H1 (cell line): ENCODE measurements around the gene AKR1D1. TPM values are rescaled to one million over a fixed set of nuclear protein-coding genes. Genes with fewer than 3 reads are reported as not detected.

Source experiments
- CTCF ChIA-PET: fragments of 300-600 bp; sonication (Branson Sonifier 250); formaldehyde crosslinking; loops from one replicate; lab custom pipeline; 2021; ENCODE audit not compliant: partially characterized antibody; lab: Charles Lee
- POLR2A ChIA-PET: fragments of 300-600 bp; sonication (Branson Sonifier 250); formaldehyde crosslinking; loops from one replicate; lab custom pipeline; 2021; ENCODE audit warnings: inconsistent platforms; ENCODE audit not compliant: partially characterized antibody; lab: Charles Lee
- DNase-seq, 2 experiments: peaks; one replicate each; pipeline versions ENCODE4 v3.0.0 to v3.0.0-alpha.2; 2010 to 2022; ENCODE audit warnings: low spot score in 2 of 2, low read depth in 1 of 2, mixed read lengths in 1 of 2
- FAIRE-seq: peaks from 2 replicates; lab custom pipeline; 2011; peaks lifted over from hg19 to GRCh38; lab: Jason Lieb, UNC
- H2AFZ ChIP-seq: 2 replicates; pipeline ENCODE4 v1.8.1; 2012; ENCODE audit warnings: low read length, inconsistent platforms
- H2AK5ac ChIP-seq: 2 replicates; pipeline ENCODE4 v1.6.1; 2013; ENCODE audit warnings: low read depth, low read length
- H2BK120ac ChIP-seq: replicated peaks from 2 replicates; pipeline ENCODE3; 2013; ENCODE audit warnings: low read depth, low read length, inconsistent platforms
- H2BK12ac ChIP-seq: 2 replicates; pipeline ENCODE4 v1.6.1; 2013; ENCODE audit warnings: low read depth, low read length
- H2BK15ac ChIP-seq: 2 replicates; pipeline ENCODE4 v1.6.1; 2013; ENCODE audit warnings: low read length
- H2BK20ac ChIP-seq: 2 replicates; pipeline ENCODE4 v1.6.1; 2013; ENCODE audit warnings: low read length
- H2BK5ac ChIP-seq: 2 replicates; pipeline ENCODE4 v1.6.1; 2013; ENCODE audit warnings: low read depth, low read length
- H3K14ac ChIP-seq: 2 replicates; pipeline ENCODE4 v1.6.1; 2013; ENCODE audit warnings: inconsistent platforms; ENCODE audit not compliant: insufficient read length
- H3K18ac ChIP-seq: 2 replicates; pipeline ENCODE4 v1.6.1; 2013; ENCODE audit warnings: low read length; ENCODE audit errors: extremely low read depth
- H3K23ac ChIP-seq: 2 replicates; pipeline ENCODE4 v1.6.1; 2013; ENCODE audit warnings: inconsistent platforms; ENCODE audit not compliant: insufficient read length
- H3K23me2 ChIP-seq: 2 replicates; pipeline ENCODE4 v1.6.1; 2013; ENCODE audit warnings: low read depth, low read length
- H3K27ac ChIP-seq: 2 replicates; pipeline ENCODE4 v1.6.1; 2011; ENCODE audit warnings: low read depth, low read length, inconsistent platforms
- H3K27me3 ChIP-seq, 4 experiments: replicated peaks in 1 of 4; 1 replicate in 1 of 4; 2 replicates in 3 of 4; pipeline versions ENCODE4 v1.6.1 to v1.8.1; 2011 to 2013; ENCODE audit warnings: low read length in 3 of 4, mild to moderate bottlenecking in 3 of 4, inconsistent platforms in 2 of 4, mixed read lengths in 2 of 4, moderate library complexity in 1 of 4; ENCODE audit not compliant: control insufficient read depth in 3 of 4, insufficient read depth in 3 of 4; ENCODE audit errors: extremely low read depth in 1 of 4
- H3K36me3 ChIP-seq, 4 experiments: 2 replicates each; pipeline versions ENCODE4 v1.6.1 to v1.8.1; 2011 to 2013; ENCODE audit warnings: mild to moderate bottlenecking in 4 of 4, low read length in 3 of 4, moderate library complexity in 2 of 4, control low read depth in 1 of 4, inconsistent platforms in 1 of 4; ENCODE audit not compliant: insufficient read depth in 4 of 4, control insufficient read depth in 2 of 4
- H3K4ac ChIP-seq: replicated peaks from 2 replicates; pipeline ENCODE3; 2013; ENCODE audit warnings: low read length, low read depth, mixed read lengths, inconsistent platforms; ENCODE audit not compliant: insufficient read length
- H3K4me1 ChIP-seq, 4 experiments: replicated peaks in 1 of 4; 1 replicate in 1 of 4; 2 replicates in 3 of 4; pipeline versions ENCODE4 v1.6.1 to v1.8.1; 2011 to 2013; ENCODE audit warnings: low read length in 3 of 4, inconsistent platforms in 2 of 4, mixed read lengths in 1 of 4; ENCODE audit not compliant: insufficient read depth in 4 of 4, control insufficient read depth in 3 of 4
- H3K4me2 ChIP-seq, 2 experiments: 2 replicates each; pipeline versions ENCODE4 v1.6.1 to v1.8.1; 2011 to 2013; ENCODE audit warnings: low read depth in 2 of 2, low read length in 2 of 2, control low read depth in 1 of 2, inconsistent platforms in 1 of 2, mild to moderate bottlenecking in 1 of 2; ENCODE audit not compliant: insufficient read depth in 1 of 2
- H3K4me3 ChIP-seq, 4 experiments: fragments of 200-600, 300-600 bp in 1 of 4; sonication (generic), shearing (Covaris generic), sonication (Bioruptor Twin) in 1 of 4; 2 replicates each; pipeline versions ENCODE4 v1.5.1 to v1.8.1; 2011 to 2016; ENCODE audit warnings: low read length in 4 of 4, low read depth in 3 of 4, control low read depth in 2 of 4, inconsistent platforms in 2 of 4, mild to moderate bottlenecking in 2 of 4, mixed read lengths in 1 of 4, moderate library complexity in 1 of 4; ENCODE audit not compliant: insufficient read depth in 2 of 4; ENCODE audit errors: extremely low read depth in 1 of 4
- H3K56ac ChIP-seq: replicated peaks from 2 replicates; pipeline ENCODE3; 2013; ENCODE audit warnings: low read depth, mild to moderate bottlenecking, mixed read lengths, low read length, inconsistent platforms; ENCODE audit not compliant: insufficient read length
- H3K79me1 ChIP-seq: 2 replicates; pipeline ENCODE4 v1.6.1; 2013; ENCODE audit warnings: low read depth, low read length, control low read depth
- H3K79me2 ChIP-seq, 2 experiments: 2 replicates each; pipeline versions ENCODE4 v1.6.1 to v1.8.1; 2012 to 2013; ENCODE audit warnings: low read length in 2 of 2, mild to moderate bottlenecking in 2 of 2, inconsistent platforms in 1 of 2; ENCODE audit not compliant: insufficient read depth in 2 of 2, control insufficient read depth in 1 of 2
- H3K9ac ChIP-seq, 4 experiments: replicated peaks in 1 of 4; 1 replicate in 1 of 4; 2 replicates in 3 of 4; pipeline versions ENCODE4 v1.6.1 to v1.8.1; 2011 to 2013; ENCODE audit warnings: low read depth in 3 of 4, low read length in 3 of 4, control low read depth in 2 of 4, mild to moderate bottlenecking in 2 of 4, moderate library complexity in 2 of 4, inconsistent platforms in 1 of 4; ENCODE audit errors: extremely low read depth in 1 of 4
- H3K9me3 ChIP-seq, 2 experiments: 2 replicates each; pipeline versions ENCODE4 v1.6.1 to v1.8.1; 2012 to 2013; ENCODE audit warnings: mild to moderate bottlenecking in 2 of 2, moderate library complexity in 2 of 2, control low read depth in 1 of 2, inconsistent platforms in 1 of 2, low read depth in 1 of 2, low read length in 1 of 2, mixed read lengths in 1 of 2; ENCODE audit not compliant: insufficient read depth in 2 of 2
- H4K20me1 ChIP-seq, 2 experiments: replicated peaks in 1 of 2; 2 replicates each; pipeline versions ENCODE3 to v1.8.1; 2011 to 2013; ENCODE audit warnings: inconsistent platforms in 2 of 2, low read length in 2 of 2, mild to moderate bottlenecking in 1 of 2; ENCODE audit not compliant: insufficient read depth in 2 of 2, control insufficient read depth in 1 of 2
- H4K5ac ChIP-seq: 2 replicates; pipeline ENCODE4 v1.6.1; 2013; ENCODE audit warnings: low read length, low read depth, mixed read lengths, inconsistent platforms; ENCODE audit not compliant: insufficient read length
- H4K8ac ChIP-seq: 2 replicates; pipeline ENCODE4 v1.8.0; 2013; ENCODE audit warnings: mild to moderate bottlenecking, moderate library complexity, low read length, inconsistent platforms; ENCODE audit not compliant: insufficient read depth; ENCODE audit errors: extremely low read depth
- H4K91ac ChIP-seq: replicated peaks from 2 replicates; pipeline ENCODE3; 2013; ENCODE audit warnings: low read length, mixed read lengths, inconsistent platforms; ENCODE audit not compliant: insufficient read length
- HDAC6 ChIP-seq: IDR thresholded peaks from one replicate; pipeline ENCODE4 v1.7.1; 2012; ENCODE audit warnings: low read depth, mild to moderate bottlenecking, inconsistent platforms, low read length, moderate library complexity
- JUND ChIP-seq: IDR thresholded peaks from 2 replicates; pipeline ENCODE4 v1.6.1; 2011; ENCODE audit warnings: mild to moderate bottlenecking, improper control_type of control experiment, low read length
- POU5F1 ChIP-seq: IDR thresholded peaks from 2 replicates; pipeline ENCODE4 v1.6.1; 2011; ENCODE audit warnings: low read depth, mild to moderate bottlenecking, low read length, moderate library complexity
- SP4 ChIP-seq: IDR thresholded peaks from 2 replicates; pipeline ENCODE4 v1.6.1; 2012; ENCODE audit warnings: low read length, inconsistent platforms
- TAF1 ChIP-seq: IDR thresholded peaks from 2 replicates; pipeline ENCODE4 v1.6.1; 2011; ENCODE audit warnings: mild to moderate bottlenecking, low read depth, low read length
- TAF7 ChIP-seq: optimal IDR thresholded peaks from 2 replicates; pipeline ENCODE3; 2011; ENCODE audit warnings: low read depth, mild to moderate bottlenecking, inconsistent platforms, low read length, moderate library complexity, borderline replicate concordance
- TCF12 ChIP-seq: IDR thresholded peaks from 2 replicates; pipeline ENCODE4 v1.6.1; 2011; ENCODE audit warnings: low read depth, mild to moderate bottlenecking, low read length
- WGBS, 2 experiments: shearing (Covaris generic) in 1 of 2; methylation state at CpG; one replicate each; pipeline versions ENCODE4 v1.1.6 to v1.1.7; 2013 to 2015; ENCODE audit warnings: low lambda C conversion rate in 2 of 2, mixed read lengths in 2 of 2, inconsistent platforms in 1 of 2, low coverage in 1 of 2, missing lambda C conversion rate in 1 of 2; ENCODE audit not compliant: insufficient replicate concordance in 2 of 2, insufficient coverage in 1 of 2, insufficient read length in 1 of 2; ENCODE audit errors: extremely low coverage in 1 of 2, missing lambda C conversion rate in 1 of 2; 5-methylcytosine and 5-hydroxymethylcytosine counted together
- polyA plus RNA-seq, 7 experiments: library from polyadenylated mRNA; depleted of rRNA in 3 of 7; stranded (reverse) in 5 of 7; unstranded in 2 of 7; fragments of >200 nt in 5 of 7; fragments of 200-250 nt in 2 of 7; gene quantifications; 1 replicate in 5 of 7; 2 replicates in 1 of 7; 4 replicates in 1 of 7; pipeline versions ENCODE4 v1.2.1 to v1.2.3, GENCODE V29; 2011 to 2013; ENCODE audit warnings: missing spikeins in 2 of 7, mixed read lengths in 2 of 7
- total RNA-seq: library from RNA; stranded (reverse); fragmentation: NEBNext Ultra II Directional; extraction: Animal tissue kit (Norgen Biotek cat#: 25700); gene quantifications from 2 replicates; pipeline ENCODE4 v1.2.1, GENCODE V29; 2021
- TF ChIP-seq, protein P1 (sequence below), 3 experiments: IDR thresholded peaks; 1 replicate in 2 of 3; 2 replicates in 1 of 3; pipeline versions ENCODE4 v1.5.1 to v1.6.1; 2011; ENCODE audit warnings: low read length in 3 of 3, mild to moderate bottlenecking in 3 of 3, inconsistent platforms in 2 of 3, low read depth in 1 of 3, moderate library complexity in 1 of 3; ENCODE audit not compliant: insufficient read depth in 1 of 3; ENCODE audit errors: control extremely low read depth in 1 of 3

Gene AKR1D1
- total and polyA plus RNA-seq, 2 of the 8 experiments (the other 6 are each of a cell fraction or from before 2014, with no cell fraction given) = not detected

DNA sequence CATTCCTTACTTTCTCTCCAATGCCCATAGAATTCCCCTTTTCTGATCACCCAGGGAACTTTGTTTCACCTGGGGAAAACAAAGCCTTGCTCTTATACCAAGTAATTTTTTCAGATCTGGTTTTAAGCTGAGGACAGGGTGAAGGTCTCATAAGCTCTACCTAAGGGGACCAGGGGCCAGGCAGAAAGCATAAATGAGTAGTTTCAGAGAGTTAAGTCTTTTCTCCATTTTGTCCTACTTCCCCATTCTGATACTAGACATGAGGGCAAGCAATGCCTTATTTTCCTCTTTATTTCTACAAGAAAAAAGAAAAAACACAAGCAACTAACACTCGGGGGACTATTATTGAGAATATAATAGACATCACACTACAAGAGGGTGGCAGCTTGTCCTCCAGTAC, 2.9 kb downstream of the AKR1D1 start:
- 93% methylated on average over 1 of the region's 1 CpG; no CpG with 5 or more reads in 1 of the 2 experiments for WGBS, 2 experiments
- CTCF ChIA-PET = no interaction called here
- no peak for FAIRE-seq

More for the DNA sequence above, 2.9 kb downstream of the AKR1D1 start:
- H3K9ac ChIP-seq = no peak overlapping the region
- no peaks in the 10 kb centered on the region for H3K27me3 ChIP-seq
- H2AFZ ChIP-seq = no peak overlapping the region
- H3K18ac ChIP-seq = no peak overlapping the region
- H3K23me2 ChIP-seq = no peaks in the 10 kb centered on the region
- no peak overlapping the region for H3K27ac ChIP-seq
- no peaks in the 10 kb centered on the region for H4K20me1 ChIP-seq
- H4K5ac ChIP-seq = no peak overlapping the region
- peaks cover 0 to 8% (median 1%) of the 10 kb centered on the region in 4 experiments; a peak in 3 of 8 replicates for H3K36me3 ChIP-seq
- no peak for DNase-seq
- no peak overlapping the region for H2AK5ac ChIP-seq
- no peak overlapping the region for H2BK20ac ChIP-seq
- no peak overlapping the region for H3K4ac ChIP-seq
- no peak overlapping the region for H2BK12ac ChIP-seq
- H2BK120ac ChIP-seq = no peak overlapping the region
- POLR2A ChIA-PET = no interaction called here
- no peaks in the 10 kb centered on the region for H3K79me2 ChIP-seq
- no peak overlapping the region for H3K4me2 ChIP-seq
- no peak overlapping the region for H3K4me3 ChIP-seq
- no peak overlapping the region for H3K14ac ChIP-seq
- H3K9me3 ChIP-seq = peaks cover 12 to 14% of the 10 kb centered on the region in 2 experiments
- H4K8ac ChIP-seq = no peak overlapping the region
- no peak for TF ChIP-seq TCF12
- no peak for TF ChIP-seq JUND
- no peak for TF ChIP-seq HDAC6
- no peak for TF ChIP-seq POU5F1
- no peak for TF ChIP-seq TAF7
- TF ChIP-seq SP4 = no peak
- no peak for TF ChIP-seq TAF1
- TF ChIP-seq, protein P1, sequence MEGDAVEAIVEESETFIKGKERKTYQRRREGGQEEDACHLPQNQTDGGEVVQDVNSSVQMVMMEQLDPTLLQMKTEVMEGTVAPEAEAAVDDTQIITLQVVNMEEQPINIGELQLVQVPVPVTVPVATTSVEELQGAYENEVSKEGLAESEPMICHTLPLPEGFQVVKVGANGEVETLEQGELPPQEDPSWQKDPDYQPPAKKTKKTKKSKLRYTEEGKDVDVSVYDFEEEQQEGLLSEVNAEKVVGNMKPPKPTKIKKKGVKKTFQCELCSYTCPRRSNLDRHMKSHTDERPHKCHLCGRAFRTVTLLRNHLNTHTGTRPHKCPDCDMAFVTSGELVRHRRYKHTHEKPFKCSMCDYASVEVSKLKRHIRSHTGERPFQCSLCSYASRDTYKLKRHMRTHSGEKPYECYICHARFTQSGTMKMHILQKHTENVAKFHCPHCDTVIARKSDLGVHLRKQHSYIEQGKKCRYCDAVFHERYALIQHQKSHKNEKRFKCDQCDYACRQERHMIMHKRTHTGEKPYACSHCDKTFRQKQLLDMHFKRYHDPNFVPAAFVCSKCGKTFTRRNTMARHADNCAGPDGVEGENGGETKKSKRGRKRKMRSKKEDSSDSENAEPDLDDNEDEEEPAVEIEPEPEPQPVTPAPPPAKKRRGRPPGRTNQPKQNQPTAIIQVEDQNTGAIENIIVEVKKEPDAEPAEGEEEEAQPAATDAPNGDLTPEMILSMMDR (IDR thresholded peaks at IDR 0.05; ENCODE audit: control extremely low read depth in 1 of 3, insufficient read depth in 1 of 3, low read depth in 1 of 3, low read length in 3 of 3) = no peak
- no peaks in the 10 kb centered on the region for H3K79me1 ChIP-seq
- H3K56ac ChIP-seq = no peak overlapping the region
- no peak overlapping the region for H3K23ac ChIP-seq
- no peak overlapping the region for H2BK5ac ChIP-seq
- H4K91ac ChIP-seq = no peak overlapping the region
- H2BK15ac ChIP-seq = no peak overlapping the region
- no peaks in the 10 kb centered on the region for H3K4me1 ChIP-seq
